HepG2 (cell line): ENCODE results near the gene NPDC1. TPM values are rescaled to one million over a fixed set of nuclear protein-coding genes. Genes with fewer than 3 reads are reported as not detected.

Experiments used
- ATAC-seq: fragments of 200-7000 bp; cut with Tn5 transposase; 3 replicates; pipeline ENCODE4 v1.9.1; 2020; ENCODE audit warnings: mild to moderate bottlenecking, moderate library complexity
- BruUV-seq: library from RNA; stranded (reverse); fragments of 400-500 nt; replicated peaks from 2 replicates; lab custom pipeline; 2021; lab: Mats Ljungman, UMichigan
- CTCF ChIA-PET: fragments of 300-600 bp; formaldehyde crosslinking; extraction: SDS; loops from one replicate; lab custom pipeline; 2021; ENCODE audit warnings: low total read pairs, inconsistent platforms, low intra/inter-chr PET ratio; lab: Yijun Ruan, JAX
- POLR2A ChIA-PET: fragments of 350-600 bp; sonication (Branson Sonifier 250); formaldehyde crosslinking; loops from one replicate; lab custom pipeline; 2020; ENCODE audit warnings: antibody characterized with exemption, inconsistent platforms; lab: Yijun Ruan, JAX
- DNase-seq: peaks from one replicate; pipeline ENCODE4 v3.0.0-alpha.2; 2015; ENCODE audit warnings: low spot score
- FAIRE-seq: peaks from 3 replicates; lab custom pipeline; 2011; peaks lifted over from hg19 to GRCh38; lab: Jason Lieb, UNC
- H2AFZ ChIP-seq: one replicate; pipeline ENCODE4 v1.6.1; 2011; ENCODE audit warnings: low read length, inconsistent platforms
- H3K27ac ChIP-seq: fragments of 300-600 bp; 3 replicates; pipeline ENCODE4 v1.8.0; 2011; ENCODE audit warnings: mixed run types, mild to moderate bottlenecking, mixed read lengths, low read length, inconsistent platforms; ENCODE audit not compliant: insufficient read depth; ENCODE audit errors: extremely low read length
- H3K27me3 ChIP-seq, 2 experiments: fragments of 200-600 bp in 1 of 2; 2 replicates in 1 of 2; 3 replicates in 1 of 2; pipeline versions ENCODE4 v1.6.0 to v1.8.0; 2011; ENCODE audit warnings: low read length in 2 of 2, mild to moderate bottlenecking in 2 of 2, moderate library complexity in 2 of 2, inconsistent platforms in 1 of 2; ENCODE audit not compliant: insufficient read depth in 2 of 2, control insufficient read depth in 1 of 2
- H3K36me3 ChIP-seq, 2 experiments: fragments of 200-600 bp in 1 of 2; replicated peaks in 1 of 2; 2 replicates in 1 of 2; 3 replicates in 1 of 2; pipeline versions ENCODE4 v1.5.1 to v1.8.0; 2011; ENCODE audit warnings: low read length in 2 of 2, inconsistent platforms in 1 of 2; ENCODE audit not compliant: insufficient read depth in 2 of 2, control insufficient read depth in 1 of 2
- H3K4me1 ChIP-seq: 2 replicates; pipeline ENCODE4 v1.5.1; 2012; ENCODE audit warnings: low read length, inconsistent platforms; ENCODE audit not compliant: insufficient read depth
- H3K4me2 ChIP-seq: 2 replicates; pipeline ENCODE4 v1.6.0; 2011; ENCODE audit warnings: low read depth, low read length, inconsistent platforms
- H3K4me3 ChIP-seq, 3 experiments: fragments of 200-600 bp in 1 of 3; sonication (generic), shearing (Covaris generic) in 1 of 3; replicated peaks in 1 of 3; 2 replicates each; pipeline ENCODE4 v1.5.1; 2011 to 2016; ENCODE audit warnings: low read length in 3 of 3, inconsistent platforms in 2 of 3, low read depth in 2 of 3, mild to moderate bottlenecking in 2 of 3, control low read depth in 1 of 3, mixed read lengths in 1 of 3; ENCODE audit not compliant: insufficient read depth in 1 of 3
- H3K79me2 ChIP-seq: one replicate; pipeline ENCODE4 v1.6.1; 2011; ENCODE audit warnings: low read length, inconsistent platforms; ENCODE audit not compliant: insufficient read depth
- H3K9ac ChIP-seq: 2 replicates; pipeline ENCODE4 v1.6.0; 2011; ENCODE audit warnings: mild to moderate bottlenecking, low read depth, low read length, inconsistent platforms; ENCODE audit not compliant: insufficient read depth
- H3K9me3 ChIP-seq: 2 replicates; pipeline ENCODE4 v1.5.1; 2012; ENCODE audit warnings: mild to moderate bottlenecking, low read length
- H4K20me1 ChIP-seq: 2 replicates; pipeline ENCODE4 v1.6.0; 2011; ENCODE audit warnings: inconsistent platforms, mild to moderate bottlenecking, low read length, moderate library complexity; ENCODE audit not compliant: insufficient read depth
- MYC ChIP-seq: sonication (generic); formaldehyde crosslinking; IDR thresholded peaks from 2 replicates; pipeline ENCODE4 v1.9.0; 2021; ENCODE audit warnings: missing genetic modification reagents, borderline replicate concordance
- NR2F6 ChIP-seq, 2 experiments: IDR thresholded peaks; 2 replicates each; pipeline ENCODE4 v1.6.1; 2016; ENCODE audit warnings: antibody characterized with exemption in 1 of 2, mild to moderate bottlenecking in 1 of 2
- REPIN1 ChIP-seq: sonication (generic); formaldehyde crosslinking; IDR thresholded peaks from 2 replicates; pipeline ENCODE4 v1.8.0; 2022; ENCODE audit warnings: missing genetic modification reagents, low read depth, mild to moderate bottlenecking, borderline replicate concordance
- RXRB ChIP-seq: IDR thresholded peaks from 2 replicates; pipeline ENCODE4 v1.6.1; 2016; ENCODE audit warnings: borderline replicate concordance, missing genetic modification reagents, missing compliant biosample characterization
- TSC22D2 ChIP-seq: sonication (generic); formaldehyde crosslinking; IDR thresholded peaks from 2 replicates; pipeline ENCODE4 v1.5.1; 2020; ENCODE audit warnings: missing genetic modification reagents, mild to moderate bottlenecking, borderline replicate concordance
- ZNF317 ChIP-seq: sonication (generic); formaldehyde crosslinking; IDR thresholded peaks from 2 replicates; pipeline ENCODE4 v1.5.0; 2020; ENCODE audit warnings: mild to moderate bottlenecking, missing genetic modification reagents
- ZNF720 ChIP-seq: sonication (generic); formaldehyde crosslinking; IDR thresholded peaks from 2 replicates; pipeline ENCODE4 v1.4.0; 2020; ENCODE audit warnings: missing genetic modification reagents
- WGBS: methylation state at CpG from one replicate; pipeline ENCODE4 v1.1.6; 2017; ENCODE audit warnings: low lambda C conversion rate; 5-methylcytosine and 5-hydroxymethylcytosine counted together
- in situ Hi-C: cut with HindIII; loops from 2 replicates; pipeline ENCODE4 v1.10.0; 2017; ENCODE audit warnings: low pct_unique_long_range_greater_than_20kb; ENCODE audit not compliant: extremely low pct_ligation_motif_present
- intact Hi-C: fragments of 100-400 bp; cut with micrococcal nuclease; formaldehyde crosslinking; loops from one replicate; pipeline ENCODE4 v1.10.0; 2022; ENCODE audit not compliant: unreplicated experiment
- polyA plus RNA-seq, 8 experiments: library from polyadenylated mRNA; depleted of rRNA in 3 of 8; stranded (reverse) in 7 of 8; unstranded in 1 of 8; fragments of >200 nt; fragmentation: Illumina TruSeq in 4 of 8; extraction: Trizol in 4 of 8; gene quantifications; 2 replicates each; pipeline versions ENCODE4 v1.2.1 to v1.2.3, GENCODE V29; 2011 to 2016; ENCODE audit warnings: low read depth in 4 of 8, missing spikeins in 1 of 8, mixed read lengths in 1 of 8; ENCODE audit not compliant: insufficient read depth in 1 of 8
- total RNA-seq, 5 experiments: library from RNA; depleted of rRNA; stranded (reverse); fragments of >200 nt; fragmentation: Illumina TruSeq; extraction: Trizol; gene quantifications; 2 replicates each; pipeline ENCODE4 v1.2.3, GENCODE V29; 2016; ENCODE audit warnings: low read depth in 1 of 5
- TF ChIP-seq, protein P1 (sequence below): sonication (generic); formaldehyde crosslinking; IDR thresholded peaks from 2 replicates; pipeline ENCODE4 v1.5.0; 2020; ENCODE audit warnings: mild to moderate bottlenecking, missing genetic modification reagents
- TF ChIP-seq, protein P2 (sequence below): fragments of 450-650 bp; IDR thresholded peaks from 2 replicates; pipeline ENCODE4 v1.6.1; 2016
- TF ChIP-seq, protein P3 (sequence below): sonication (generic); formaldehyde crosslinking; IDR thresholded peaks from 2 replicates; pipeline ENCODE4 v1.5.0; 2020; ENCODE audit warnings: mild to moderate bottlenecking, missing genetic modification reagents, moderate library complexity

The NPDC1 gene
- total and polyA plus RNA-seq, 2 of the 13 experiments (the other 11 are each of a cell fraction or from before 2014, with no cell fraction given), result 0.84 to 5.4 TPM

DNA sequence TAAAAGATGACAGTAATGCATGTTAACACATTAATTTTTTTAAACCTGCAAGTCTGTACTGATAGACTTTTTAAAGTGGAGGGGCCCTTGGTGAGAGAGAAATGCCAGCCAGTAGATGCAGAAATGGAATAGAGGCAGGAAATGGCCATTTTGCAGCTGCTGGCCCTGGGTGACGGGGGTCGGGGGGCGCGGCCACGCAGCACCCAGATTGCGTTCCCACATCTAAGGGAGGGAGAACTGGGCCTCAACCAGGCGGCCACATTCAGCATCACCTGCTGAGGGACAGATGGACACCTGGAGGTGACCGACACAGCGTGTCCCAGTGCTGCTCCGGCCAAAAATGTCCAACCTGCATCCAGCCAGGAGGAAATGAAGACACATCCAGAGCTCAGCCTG is 43.3 kb downstream of the NPDC1 start:
- no peak for FAIRE-seq
- intact Hi-C loops (no loop called here), in situ Hi-C loops (no loop called here)
- ATAC-seq, result no peak
- no peak overlapping the region for H3K9ac ChIP-seq
- no peaks in the 10 kb centered on the region for H3K27me3 ChIP-seq
- no peak overlapping the region for H3K4me3 ChIP-seq
- no peak overlapping the region for H3K4me2 ChIP-seq
- H4K20me1 ChIP-seq, result no peaks in the 10 kb centered on the region
- no peaks in the 10 kb centered on the region for H3K79me2 ChIP-seq
- peaks cover 41% of the 10 kb centered on the region for H3K4me1 ChIP-seq
- H3K9me3 ChIP-seq, result peaks cover 4% of the 10 kb centered on the region; the same call in 1 of the 2 replicates
- WGBS, result 68% methylated on average over 8 of the region's 10 CpGs
- ChIA-PET CTCF (no interaction called here), POLR2A (interaction anchor here (3.5 kb wide), 1 partner anchor 10 kb away, joined by 22 read pairs; the partner anchor contains the start of gene PAXX)
- no peaks in the 10 kb centered on the region for H3K36me3 ChIP-seq
- H3K27ac ChIP-seq, result no peak overlapping the region
- BruUV-seq, result no TSS peak
- H2AFZ ChIP-seq, result no peak overlapping the region
- DNase-seq, result no peak
- no peak for TF ChIP-seq TSC22D2 (CRISPR knock-in tag)
- TF ChIP-seq, protein P1, sequence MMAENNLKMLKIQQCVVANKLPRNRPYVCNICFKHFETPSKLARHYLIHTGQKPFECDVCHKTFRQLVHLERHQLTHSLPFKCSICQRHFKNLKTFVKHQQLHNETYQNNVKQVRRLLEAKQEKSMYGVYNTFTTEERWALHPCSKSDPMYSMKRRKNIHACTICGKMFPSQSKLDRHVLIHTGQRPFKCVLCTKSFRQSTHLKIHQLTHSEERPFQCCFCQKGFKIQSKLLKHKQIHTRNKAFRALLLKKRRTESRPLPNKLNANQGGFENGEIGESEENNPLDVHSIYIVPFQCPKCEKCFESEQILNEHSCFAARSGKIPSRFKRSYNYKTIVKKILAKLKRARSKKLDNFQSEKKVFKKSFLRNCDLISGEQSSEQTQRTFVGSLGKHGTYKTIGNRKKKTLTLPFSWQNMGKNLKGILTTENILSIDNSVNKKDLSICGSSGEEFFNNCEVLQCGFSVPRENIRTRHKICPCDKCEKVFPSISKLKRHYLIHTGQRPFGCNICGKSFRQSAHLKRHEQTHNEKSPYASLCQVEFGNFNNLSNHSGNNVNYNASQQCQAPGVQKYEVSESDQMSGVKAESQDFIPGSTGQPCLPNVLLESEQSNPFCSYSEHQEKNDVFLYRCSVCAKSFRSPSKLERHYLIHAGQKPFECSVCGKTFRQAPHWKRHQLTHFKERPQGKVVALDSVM (CRISPR knock-in tag), result peak; percentile 6; the same call in 1 of the 2 replicates

DNA sequence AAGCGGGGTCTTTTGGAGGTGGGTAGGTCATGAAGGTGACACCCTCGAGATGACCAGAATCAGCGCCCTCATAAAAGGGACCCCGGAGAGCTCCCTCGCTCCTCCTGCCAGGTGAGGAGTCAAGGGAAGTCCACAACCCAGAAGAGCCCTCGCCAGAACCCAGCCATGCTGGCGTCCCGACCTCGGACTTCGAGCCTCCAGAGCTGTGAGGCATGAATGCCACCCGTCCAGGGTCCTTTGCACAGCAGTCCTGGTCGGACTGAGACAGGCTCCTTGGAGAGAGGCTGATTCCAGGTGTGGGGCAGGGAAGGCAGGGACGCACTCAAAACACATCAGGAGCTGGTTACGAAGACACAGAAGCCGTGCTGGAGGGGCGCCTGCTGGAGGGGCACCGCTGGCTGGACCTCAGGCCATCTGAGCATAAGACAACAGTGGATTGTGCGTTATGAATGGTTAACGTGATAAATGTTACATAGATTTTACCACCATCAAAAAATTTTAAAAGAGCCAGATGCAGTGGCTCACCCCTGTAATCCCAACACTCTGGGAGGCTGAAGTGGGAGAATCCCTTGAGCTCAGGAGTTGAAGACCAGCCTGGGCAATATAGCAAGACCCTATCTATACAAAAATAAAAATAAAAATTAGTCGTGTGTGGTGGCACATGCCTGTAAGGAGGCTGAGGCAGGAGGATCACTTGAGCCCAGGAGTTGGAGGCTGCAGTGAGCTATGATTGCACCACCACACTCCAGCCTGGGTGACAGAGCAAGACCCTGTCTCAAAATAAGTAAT is 43.9 kb downstream of the NPDC1 start:
- Histone ChIP-seq H3K4me2 (peak overlapping the region; percentile 77), H3K4me1 (peaks cover 47% of the 10 kb centered on the region), H3K4me3 (peak overlapping the region in 1 of 3 experiments; percentile 61; a peak in 2 of 6 replicates), H2AFZ (peak overlapping the region; percentile 6), H3K9me3 (peaks cover 4% of the 10 kb centered on the region; the same call in 1 of the 2 replicates), H3K27ac (peak overlapping the region; percentile 22), H3K9ac (peak overlapping the region; percentile 29; the same call in 1 of the 2 replicates), H4K20me1 (no peaks in the 10 kb centered on the region), H3K27me3 (no peaks in the 10 kb centered on the region), H3K79me2 (no peaks in the 10 kb centered on the region), H3K36me3 (no peaks in the 10 kb centered on the region)
- ATAC-seq (peak; percentile 58), DNase-seq (peak; percentile 51), FAIRE-seq (no peak)
- WGBS, result 18% methylated on average over 17 of the region's 20 CpGs
- no TSS peak for BruUV-seq
- intact Hi-C loops (no loop called here), in situ Hi-C loops (no loop called here)
- POLR2A ChIA-PET, result interaction anchor here (0.8 to 3.5 kb wide), 5 partner anchors 9 to 57 kb away, joined by 3 to 22 read pairs (median 6); partner anchors contain the start of genes C8G, FBXW5 and PAXX
- CTCF ChIA-PET, result no interaction called here
- TF ChIP-seq NR2F6 (IDR thresholded peaks at IDR 0.05) (no peak), NR2F6 (CRISPR knock-in tag; IDR thresholded peaks at IDR 0.05) (no peak), REPIN1 (CRISPR knock-in tag) (no peak), RXRB (0 out of 2 replicates have a peak, but pooled peaks have one; percentile 9), ZNF317 (CRISPR knock-in tag) (no peak), ZNF720 (CRISPR knock-in tag) (no peak), MYC (CRISPR knock-in tag) (no peak; the same call in 1 of the 2 replicates)
- TF ChIP-seq, protein P2, sequence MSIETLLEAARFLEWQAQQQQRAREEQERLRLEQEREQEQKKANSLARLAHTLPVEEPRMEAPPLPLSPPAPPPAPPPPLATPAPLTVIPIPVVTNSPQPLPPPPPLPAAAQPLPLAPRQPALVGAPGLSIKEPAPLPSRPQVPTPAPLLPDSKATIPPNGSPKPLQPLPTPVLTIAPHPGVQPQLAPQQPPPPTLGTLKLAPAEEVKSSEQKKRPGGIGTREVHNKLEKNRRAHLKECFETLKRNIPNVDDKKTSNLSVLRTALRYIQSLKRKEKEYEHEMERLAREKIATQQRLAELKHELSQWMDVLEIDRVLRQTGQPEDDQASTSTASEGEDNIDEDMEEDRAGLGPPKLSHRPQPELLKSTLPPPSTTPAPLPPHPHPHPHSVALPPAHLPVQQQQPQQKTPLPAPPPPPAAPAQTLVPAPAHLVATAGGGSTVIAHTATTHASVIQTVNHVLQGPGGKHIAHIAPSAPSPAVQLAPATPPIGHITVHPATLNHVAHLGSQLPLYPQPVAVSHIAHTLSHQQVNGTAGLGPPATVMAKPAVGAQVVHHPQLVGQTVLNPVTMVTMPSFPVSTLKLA, result no peak
- TF ChIP-seq, protein P3, sequence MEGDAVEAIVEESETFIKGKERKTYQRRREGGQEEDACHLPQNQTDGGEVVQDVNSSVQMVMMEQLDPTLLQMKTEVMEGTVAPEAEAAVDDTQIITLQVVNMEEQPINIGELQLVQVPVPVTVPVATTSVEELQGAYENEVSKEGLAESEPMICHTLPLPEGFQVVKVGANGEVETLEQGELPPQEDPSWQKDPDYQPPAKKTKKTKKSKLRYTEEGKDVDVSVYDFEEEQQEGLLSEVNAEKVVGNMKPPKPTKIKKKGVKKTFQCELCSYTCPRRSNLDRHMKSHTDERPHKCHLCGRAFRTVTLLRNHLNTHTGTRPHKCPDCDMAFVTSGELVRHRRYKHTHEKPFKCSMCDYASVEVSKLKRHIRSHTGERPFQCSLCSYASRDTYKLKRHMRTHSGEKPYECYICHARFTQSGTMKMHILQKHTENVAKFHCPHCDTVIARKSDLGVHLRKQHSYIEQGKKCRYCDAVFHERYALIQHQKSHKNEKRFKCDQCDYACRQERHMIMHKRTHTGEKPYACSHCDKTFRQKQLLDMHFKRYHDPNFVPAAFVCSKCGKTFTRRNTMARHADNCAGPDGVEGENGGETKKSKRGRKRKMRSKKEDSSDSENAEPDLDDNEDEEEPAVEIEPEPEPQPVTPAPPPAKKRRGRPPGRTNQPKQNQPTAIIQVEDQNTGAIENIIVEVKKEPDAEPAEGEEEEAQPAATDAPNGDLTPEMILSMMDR (CRISPR knock-in tag), result 0 out of 2 replicates have a peak, but pooled peaks have one; percentile 7
